WI38 (cell line): ENCODE data around the gene PEAK1.

Source experiments
- H3K4me3 ChIP-seq: 2 replicates; pipeline ENCODE4 v1.5.1; 2011; ENCODE audit warnings: low read depth, mild to moderate bottlenecking, control low read depth, low read length
- CTCF ChIP-seq: IDR thresholded peaks from 2 replicates; pipeline ENCODE4 v1.5.1; 2012; ENCODE audit warnings: low read depth, mild to moderate bottlenecking, control low read depth, low read length

The PEAK1 gene

DNA sequence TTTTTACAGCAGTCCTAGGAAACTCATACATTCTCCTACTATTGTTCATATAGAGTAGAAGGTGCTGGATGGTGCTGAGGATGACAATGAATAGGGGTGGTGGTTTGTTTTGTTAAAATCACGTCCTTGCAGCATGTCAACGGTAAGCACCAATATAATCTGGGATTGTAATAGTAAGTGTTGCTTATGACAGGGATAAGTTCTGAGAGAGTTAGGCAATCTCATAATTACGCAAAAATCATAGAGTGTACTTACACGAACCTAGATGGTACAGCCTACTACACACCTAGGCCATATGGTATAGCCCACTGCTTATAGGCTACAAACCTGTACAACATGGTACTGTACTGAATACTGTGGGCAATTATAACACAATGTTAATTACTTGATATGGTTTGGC is 284.7 kb downstream of the PEAK1 start:
- no peak overlapping the region for H3K4me3 ChIP-seq
- TF ChIP-seq CTCF = no peak

DNA sequence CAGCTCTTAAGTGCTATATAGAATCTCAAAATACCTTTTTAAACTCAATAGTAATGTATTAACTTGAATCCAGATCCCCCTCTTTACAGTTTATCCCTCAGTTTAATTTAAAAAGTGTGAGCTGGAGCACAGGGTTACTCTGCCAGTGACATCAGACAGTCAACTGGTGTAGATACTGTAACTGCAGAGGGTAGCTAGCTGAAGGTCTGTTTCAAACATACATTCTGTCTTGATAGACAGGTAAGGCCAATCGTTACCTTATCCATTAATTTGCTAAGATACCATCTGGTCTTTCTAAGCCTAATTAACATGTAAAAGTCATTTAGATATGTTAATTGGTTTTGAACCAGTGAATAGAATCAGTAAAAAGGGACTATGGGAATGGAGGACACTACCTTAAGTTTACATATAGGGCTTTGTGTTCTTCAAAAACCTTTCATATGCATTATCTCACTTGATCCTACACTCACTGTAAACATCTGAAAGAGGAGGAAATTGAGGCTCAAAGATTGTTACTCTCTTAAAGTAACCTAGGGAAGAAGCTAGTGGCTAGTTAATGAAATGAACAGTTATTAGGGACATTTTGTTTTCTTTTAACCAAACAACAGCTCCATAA is 289.5 kb downstream of the PEAK1 start:
- H3K4me3 ChIP-seq = no peak overlapping the region

DNA sequence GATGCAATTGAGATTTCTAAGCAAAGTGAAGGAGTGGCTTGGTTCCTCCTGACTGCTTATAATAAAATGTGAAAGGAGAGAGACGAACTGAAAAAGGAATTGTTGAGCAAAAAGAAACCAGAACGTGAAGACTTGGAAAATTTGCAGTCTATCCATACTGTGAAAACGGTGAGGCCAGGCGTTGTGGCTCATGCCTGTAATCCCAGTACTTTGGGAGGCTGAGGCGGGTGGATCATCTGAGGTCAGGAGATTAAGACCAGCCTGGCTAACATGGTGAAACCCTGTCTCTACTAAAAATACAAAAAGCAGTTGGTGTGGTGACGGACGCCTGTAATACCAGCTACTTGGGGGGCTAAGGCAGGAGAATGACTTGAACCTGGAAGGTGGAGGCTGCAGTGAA is 292.3 kb downstream of the PEAK1 start:
- no peak for TF ChIP-seq CTCF
- no peak overlapping the region for H3K4me3 ChIP-seq

More for the DNA sequence above, 289.5 kb downstream of the PEAK1 start:
- TF ChIP-seq CTCF = no peak

GRCh38 chr15:77126529-77127326 is 293.2 kb downstream of the PEAK1 start:
- H3K4me3 ChIP-seq = no peak overlapping the region
- no peak for TF ChIP-seq CTCF

DNA sequence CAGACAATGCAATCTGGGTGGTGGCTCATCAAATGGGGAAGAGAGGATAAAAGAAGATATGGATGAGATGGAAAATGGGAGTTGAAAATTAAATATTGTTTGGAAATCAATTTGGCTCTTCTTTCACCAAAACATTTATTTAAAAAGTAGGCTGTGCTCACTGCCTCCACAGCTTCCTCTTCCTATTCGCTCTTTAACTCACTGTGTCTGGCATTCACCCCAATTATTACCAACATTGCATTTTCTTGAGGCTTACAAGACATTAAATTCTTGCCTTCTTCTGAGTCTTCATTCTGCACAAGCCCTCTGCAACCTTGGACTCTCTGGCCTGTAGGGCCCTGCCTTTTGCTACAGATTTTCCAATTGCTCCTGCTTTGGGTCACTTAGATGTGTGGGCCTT is 296.1 kb downstream of the PEAK1 start:
- H3K4me3 ChIP-seq = no peak overlapping the region
- TF ChIP-seq CTCF = no peak

- no peak for TF ChIP-seq CTCF
- H3K4me3 ChIP-seq = no peak overlapping the region
Measured at GRCh38 chr15:77122576-77122975, 297.3 kb downstream of the PEAK1 start.

- no peak for TF ChIP-seq CTCF
- no peak overlapping the region for H3K4me3 ChIP-seq
Measured at GRCh38 chr15:77121599-77121998, 298.3 kb downstream of the PEAK1 start.
